Body of pancreas (tissue), 4 donors: ENCODE results near the gene CDCP1. TPM values are rescaled to one million over a fixed set of nuclear protein-coding genes. Genes with fewer than 3 reads are reported as not detected.

Source experiments
- ATAC-seq: fragments of 150-250 bp; one replicate; pipeline ENCODE4 v1.9.1; 2016
- DNase-seq, 4 donors: peaks; one replicate each; pipeline ENCODE4 v3.0.0-alpha.2; 2019
- H3K27ac ChIP-seq, 4 donors: fragments of 200-600 bp; sonication (generic); 1 replicate in 3 of 4; 2 replicates in 1 of 4; pipeline versions ENCODE4 v1.5.1 to v1.6.1; 2016 to 2019; ENCODE audit warnings: mild to moderate bottlenecking in 1 of 4, mixed read lengths in 1 of 4, moderate library complexity in 1 of 4
- H3K27me3 ChIP-seq, 2 donors: fragments of 200-600 bp; sonication (generic); one replicate each; pipeline ENCODE4 v1.6.0; 2016; ENCODE audit warnings: mild to moderate bottlenecking in 1 of 2
- H3K36me3 ChIP-seq, 2 donors: fragments of 200-600 bp; sonication (generic); replicated peaks in 1 of 2; 2 replicates each; pipeline ENCODE4 v1.5.1; 2016; ENCODE audit warnings: low read depth in 2 of 2; ENCODE audit not compliant: insufficient read depth in 1 of 2
- H3K4me1 ChIP-seq: fragments of 200-600 bp; sonication (generic); one replicate; pipeline ENCODE4 v1.6.0; 2016
- H3K4me3 ChIP-seq, 2 donors: fragments of 200-600 bp; sonication (generic); 1 replicate in 1 of 2; 2 replicates in 1 of 2; pipeline ENCODE4 v1.5.1; 2016 to 2019
- H3K9me3 ChIP-seq, 3 donors: fragments of 200-600 bp; sonication (generic); 1 replicate in 2 of 3; 2 replicates in 1 of 3; pipeline ENCODE4 v1.5.1; 2016
- POLR2A ChIP-seq, 3 donors: fragments of 450-650 bp; IDR thresholded peaks; one replicate each; pipeline ENCODE4 v1.6.1; 2016; ENCODE audit warnings: antibody characterized with exemption in 3 of 3, mild to moderate bottlenecking in 2 of 3
- WGBS, 2 donors: methylation state at CpG; one replicate each; pipeline ENCODE4 v1.1.5; 2017; 5-methylcytosine and 5-hydroxymethylcytosine counted together
- intact Hi-C: fragments of 100-400 bp; cut with DNase I; formaldehyde crosslinking; loops from one replicate; pipeline ENCODE4 v1.15.1; 2023
- total RNA-seq, 2 donors: library from RNA; depleted of rRNA; stranded (reverse); fragments of >200 nt; gene quantifications; one replicate each; pipeline ENCODE4 v1.1.0, GENCODE V29; 2016
- TF ChIP-seq, protein P1 (sequence below), 7 experiments: fragments of 450-650 bp in 4 of 7; fragments of 200-600 bp in 3 of 7; sonication (generic) in 3 of 7; IDR thresholded peaks; one replicate each; pipeline ENCODE4 v1.5.1; 2016 to 2019; ENCODE audit warnings: antibody characterized with exemption in 7 of 7

The CDCP1 gene
- total RNA-seq, 2 donors from 2014 or later, result 6.2 to 6.3 TPM

DNA sequence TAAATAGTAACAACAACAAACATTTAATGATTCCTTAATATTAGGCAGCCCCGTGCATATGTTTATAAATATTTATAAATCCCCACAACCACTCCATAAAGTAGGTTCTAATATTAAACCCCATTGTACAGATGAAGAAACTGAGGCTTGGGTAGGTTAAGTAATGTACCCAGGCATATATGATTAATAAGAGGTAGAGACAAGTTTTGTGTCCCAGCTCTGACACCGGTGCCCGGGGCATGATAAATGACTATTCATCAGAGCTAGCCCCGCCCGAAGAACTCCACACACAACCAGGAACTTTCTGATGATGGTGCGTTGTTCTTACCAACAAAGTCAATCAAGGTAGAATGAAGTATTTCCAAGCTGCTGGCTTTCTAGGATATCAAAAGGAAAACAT, 19.4 kb downstream of the CDCP1 start:
- H3K4me3 ChIP-seq, result no peak overlapping the region
- DNase-seq, result no peak
- peaks cover 39% of the 10 kb centered on the region for H3K4me1 ChIP-seq
- whole genome bisulfite sequencing, 2 donors, result 81 to 88% methylated on average over 6 of the region's 6 CpGs
- ATAC-seq, result no peak
- TF ChIP-seq, protein P1, sequence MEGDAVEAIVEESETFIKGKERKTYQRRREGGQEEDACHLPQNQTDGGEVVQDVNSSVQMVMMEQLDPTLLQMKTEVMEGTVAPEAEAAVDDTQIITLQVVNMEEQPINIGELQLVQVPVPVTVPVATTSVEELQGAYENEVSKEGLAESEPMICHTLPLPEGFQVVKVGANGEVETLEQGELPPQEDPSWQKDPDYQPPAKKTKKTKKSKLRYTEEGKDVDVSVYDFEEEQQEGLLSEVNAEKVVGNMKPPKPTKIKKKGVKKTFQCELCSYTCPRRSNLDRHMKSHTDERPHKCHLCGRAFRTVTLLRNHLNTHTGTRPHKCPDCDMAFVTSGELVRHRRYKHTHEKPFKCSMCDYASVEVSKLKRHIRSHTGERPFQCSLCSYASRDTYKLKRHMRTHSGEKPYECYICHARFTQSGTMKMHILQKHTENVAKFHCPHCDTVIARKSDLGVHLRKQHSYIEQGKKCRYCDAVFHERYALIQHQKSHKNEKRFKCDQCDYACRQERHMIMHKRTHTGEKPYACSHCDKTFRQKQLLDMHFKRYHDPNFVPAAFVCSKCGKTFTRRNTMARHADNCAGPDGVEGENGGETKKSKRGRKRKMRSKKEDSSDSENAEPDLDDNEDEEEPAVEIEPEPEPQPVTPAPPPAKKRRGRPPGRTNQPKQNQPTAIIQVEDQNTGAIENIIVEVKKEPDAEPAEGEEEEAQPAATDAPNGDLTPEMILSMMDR (IDR thresholded peaks at IDR 0.05), result no peak
- no peak for TF ChIP-seq POLR2A (IDR thresholded peaks at IDR 0.05)
- H3K27me3 ChIP-seq, result no peaks in the 10 kb centered on the region
- H3K36me3 ChIP-seq, result no peaks in the 10 kb centered on the region
- H3K9me3 ChIP-seq, result no peaks in the 10 kb centered on the region
- intact Hi-C loops, result no loop called here
- no peak overlapping the region for H3K27ac ChIP-seq

DNA sequence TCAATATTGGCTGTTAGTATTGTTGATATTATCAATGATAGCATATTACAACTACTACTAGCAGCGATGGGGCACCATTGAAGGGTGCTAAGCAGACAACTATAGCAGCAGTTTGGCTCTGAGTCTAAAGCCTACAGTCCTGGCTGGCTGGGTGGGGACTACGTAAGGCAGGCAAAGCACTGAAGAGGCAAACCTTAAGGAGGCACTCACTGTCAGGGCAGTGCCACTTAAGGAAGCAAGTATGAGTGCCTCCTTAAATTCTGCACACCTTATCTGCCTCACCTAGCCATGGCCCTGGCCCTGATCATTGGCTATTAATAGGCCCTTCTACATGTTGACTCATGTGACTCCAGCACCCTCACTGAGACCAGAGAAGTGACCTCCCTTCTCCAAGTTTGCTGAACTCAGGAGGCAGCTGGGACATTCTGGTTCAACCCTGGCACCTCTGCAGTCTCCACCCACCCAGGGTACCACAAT, 20.6 kb downstream of the CDCP1 start:
- H3K36me3 ChIP-seq, result no peaks in the 10 kb centered on the region
- H3K9me3 ChIP-seq, result no peaks in the 10 kb centered on the region
- H3K4me1 ChIP-seq, result peaks cover 49% of the 10 kb centered on the region
- intact Hi-C loops, result no loop called here
- peak; percentile 77 to 92 (median 90) for DNase-seq
- peak overlapping the region; percentile 51 to 62 (median 58) for H3K27ac ChIP-seq
- TF ChIP-seq POLR2A (IDR thresholded peaks at IDR 0.05), result peak in 1 of 3 donors; percentile 14
- TF ChIP-seq, protein P1 (IDR thresholded peaks at IDR 0.05), result peak in 1 of 7 experiments; percentile 1
- 34 to 49% methylated on average over 2 of the region's 2 CpGs for WGBS, 2 donors
- no peaks in the 10 kb centered on the region for H3K27me3 ChIP-seq
- ATAC-seq, result peak; percentile 99
- H3K4me3 ChIP-seq, result no peak overlapping the region

- whole genome bisulfite sequencing, 2 donors, result 25 to 32% methylated on average over 2 of the region's 2 CpGs
- Histone ChIP-seq H3K27me3 (no peaks in the 10 kb centered on the region), H3K9me3 (no peaks in the 10 kb centered on the region), H3K36me3 (no peaks in the 10 kb centered on the region), H3K27ac (peak overlapping the region in 3 of 4 donors; percentile 51 to 62 (median 53)), H3K4me3 (no peak overlapping the region), H3K4me1 (peaks cover 56% of the 10 kb centered on the region)
- no peak for ATAC-seq
- intact Hi-C loops, result no loop called here
- DNase-seq, result no peak
- TF ChIP-seq, protein P1 (IDR thresholded peaks at IDR 0.05), result no peak
- TF ChIP-seq POLR2A (IDR thresholded peaks at IDR 0.05), result no peak
Measured at GRCh38 chr3:45124956-45125355, 21.2 kb downstream of the CDCP1 start.

- intact Hi-C loops, result no loop called here
- 43 to 82% methylated on average over 3 of the region's 3 CpGs for WGBS, 2 donors
- DNase-seq (no peak), ATAC-seq (no peak)
- Histone ChIP-seq H3K27me3 (no peaks in the 10 kb centered on the region), H3K4me3 (no peak overlapping the region), H3K27ac (no peak overlapping the region), H3K36me3 (no peaks in the 10 kb centered on the region), H3K4me1 (peaks cover 62% of the 10 kb centered on the region), H3K9me3 (no peaks in the 10 kb centered on the region)
- TF ChIP-seq POLR2A (IDR thresholded peaks at IDR 0.05), result no peak
- TF ChIP-seq, protein P1 (IDR thresholded peaks at IDR 0.05), result no peak
Measured at GRCh38 chr3:45124352-45124751, 21.8 kb downstream of the CDCP1 start.

DNA sequence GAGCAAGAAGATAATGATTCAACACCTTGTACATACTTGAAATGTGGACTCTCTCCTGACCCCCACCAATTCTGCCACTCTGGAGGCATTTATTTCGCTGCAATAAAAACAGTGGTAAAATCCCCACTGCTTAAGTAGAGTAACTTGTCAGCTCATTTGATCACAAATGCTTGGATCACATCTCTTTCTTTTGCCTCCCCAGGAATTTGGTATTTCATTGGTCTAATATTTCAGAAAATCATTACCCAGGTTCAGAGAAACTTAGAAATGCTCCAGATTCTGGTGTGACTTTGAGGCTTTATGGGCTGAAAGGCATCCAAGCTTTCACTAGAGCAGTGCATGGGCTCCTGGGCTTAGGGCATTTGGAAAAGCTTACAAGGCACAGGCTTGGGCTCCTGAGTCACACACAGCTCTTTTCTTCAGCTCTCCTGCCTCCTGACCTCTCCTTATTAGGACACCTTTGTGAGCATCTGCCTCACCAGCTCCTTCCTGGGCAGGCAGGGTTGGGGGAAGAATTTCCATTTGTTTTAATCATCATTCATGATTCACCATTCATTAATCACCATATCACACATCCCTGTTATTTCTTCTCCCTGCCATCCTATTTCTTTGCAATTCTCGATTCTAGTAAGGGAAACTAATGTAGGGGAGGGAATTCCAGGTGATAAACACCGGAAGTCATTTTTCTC, 22.5 kb downstream of the CDCP1 start:
- Histone ChIP-seq H3K27me3 (no peaks in the 10 kb centered on the region), H3K9me3 (no peaks in the 10 kb centered on the region), H3K4me1 (peaks cover 68% of the 10 kb centered on the region), H3K27ac (peak overlapping the region in 1 of 4 donors; percentile 9), H3K4me3 (no peak overlapping the region), H3K36me3 (no peaks in the 10 kb centered on the region)
- intact Hi-C loops, result no loop called here
- no peak for ATAC-seq
- TF ChIP-seq POLR2A (IDR thresholded peaks at IDR 0.05), result no peak
- TF ChIP-seq, protein P1 (IDR thresholded peaks at IDR 0.05), result no peak
- no peak for DNase-seq
- 63 to 80% methylated on average over 3 of the region's 3 CpGs for WGBS, 2 donors
